ENCODE measurements around the gene BCAP31.
"Not testable (repeated sequence)": the region's sequence is repeated elsewhere in the genome, so short reads cannot be mapped to it uniquely, and the experiment has no call there.

BCAP31 gene

GRCh38 chrX:153692611-153693156 lies 31.5 kb downstream of the BCAP31 start:
- DNase-seq: no peak

- DNase-seq: no peak
Observed at GRCh38 chrX:153692003-153692402, 32.2 kb downstream of the BCAP31 start.

- DNase-seq: not testable (repeated sequence)
Observed at GRCh38 chrX:153691032-153691827, 33.0 kb downstream of the BCAP31 start.

GRCh38 chrX:153690466-153690865 lies 33.7 kb downstream of the BCAP31 start:
- no peak for DNase-seq

GRCh38 chrX:153689654-153690465 lies 34.3 kb downstream of the BCAP31 start:
- DNase-seq: no peak

GRCh38 chrX:153688911-153689590 lies 35.1 kb downstream of the BCAP31 start:
- DNase-seq: peak in 1 of 2 experiments; percentile 23

GRCh38 chrX:153688506-153688905 lies 35.7 kb downstream of the BCAP31 start:
- no peak for DNase-seq

- DNase-seq: no peak
Observed at GRCh38 chrX:153688071-153688470, 36.1 kb downstream of the BCAP31 start.

- DNase-seq: peak; percentile 6 to 76
Observed at GRCh38 chrX:153687121-153688039, 36.8 kb downstream of the BCAP31 start, which contains the start of gene SLC6A8. SLC6A8 (plus strand) TSS chrX:153687926; CDS start chrX:153688575, 649 bp downstream.

GRCh38 chrX:153686711-153687110 lies 37.5 kb downstream of the BCAP31 start:
- no peak for DNase-seq

- no peak for DNase-seq
Observed at GRCh38 chrX:153685751-153686696, 38.2 kb downstream of the BCAP31 start.

GRCh38 chrX:153685156-153685536 lies 39.0 kb downstream of the BCAP31 start:
- no peak for DNase-seq

- no peak for DNase-seq
Observed at GRCh38 chrX:153684467-153685155, 39.6 kb downstream of the BCAP31 start.

- DNase-seq: not testable (repeated sequence)
Observed at GRCh38 chrX:153683486-153683885, 40.7 kb downstream of the BCAP31 start.

- no peak for DNase-seq
Observed at GRCh38 chrX:153681175-153681574, 43.0 kb downstream of the BCAP31 start.

GRCh38 chrX:153674219-153674851 lies 49.9 kb downstream of the BCAP31 start:
- no peak for DNase-seq

GRCh38 chrX:153673428-153674218 lies 50.6 kb downstream of the BCAP31 start, which contains the start of gene PNCK:
PNCK (minus strand) TSS chrX:153673813; CDS start chrX:153673076, 737 bp downstream.
- no peak for DNase-seq
